HCEC 1CT (cell line): ENCODE results near the gene SLC6A19.
"Not testable (repeated sequence)": the region's sequence is repeated elsewhere in the genome, so short reads cannot be mapped to it uniquely, and the experiment has no call there.

Source experiments
- DNase-seq: peaks from one replicate; pipeline ENCODE4 v3.0.0-alpha.2; 2017

SLC6A19 gene

GRCh38 chr5:1249366-1250280, 48.2 kb downstream of the SLC6A19 start:
- DNase-seq: no peak

GRCh38 chr5:1251678-1252580, 50.5 kb downstream of the SLC6A19 start:
- no peak for DNase-seq

- no peak for DNase-seq
These were observed 51.3 kb downstream of the SLC6A19 start for GRCh38 chr5:1252681-1253080.

GRCh38 chr5:1253456-1254105, 52.2 kb downstream of the SLC6A19 start:
- no peak for DNase-seq

GRCh38 chr5:1254196-1254595, 52.8 kb downstream of the SLC6A19 start:
- no peak for DNase-seq

- DNase-seq: peak; percentile 6
These were observed 53.7 kb downstream of the SLC6A19 start for GRCh38 chr5:1255081-1255561.

GRCh38 chr5:1256776-1257175, 55.4 kb downstream of the SLC6A19 start:
- DNase-seq: no peak

GRCh38 chr5:1257363-1257762, 56.0 kb downstream of the SLC6A19 start:
- no peak for DNase-seq

- no peak for DNase-seq
These were observed 56.4 kb downstream of the SLC6A19 start for GRCh38 chr5:1257841-1258240.

GRCh38 chr5:1259806-1260480, 58.5 kb downstream of the SLC6A19 start:
- no peak for DNase-seq

GRCh38 chr5:1261643-1262042, 60.2 kb downstream of the SLC6A19 start:
- DNase-seq: no peak

- no peak for DNase-seq
These were observed 61.0 kb downstream of the SLC6A19 start for GRCh38 chr5:1262381-1262780.

- peak; percentile 10 for DNase-seq
These were observed 62.8 kb downstream of the SLC6A19 start for GRCh38 chr5:1264211-1264610.

GRCh38 chr5:1265026-1265425, 63.6 kb downstream of the SLC6A19 start:
- DNase-seq: no peak

- DNase-seq: no peak
These were observed 64.4 kb downstream of the SLC6A19 start for GRCh38 chr5:1265461-1266455.

GRCh38 chr5:1266791-1267190, 65.4 kb downstream of the SLC6A19 start:
- no peak for DNase-seq

GRCh38 chr5:1267464-1267863, 66.1 kb downstream of the SLC6A19 start:
- DNase-seq: not testable (repeated sequence)

- no peak for DNase-seq
These were observed 66.7 kb downstream of the SLC6A19 start for GRCh38 chr5:1268056-1268455.

GRCh38 chr5:1268666-1269065, 67.3 kb downstream of the SLC6A19 start:
- DNase-seq: no peak

GRCh38 chr5:1270426-1270825, 69.0 kb downstream of the SLC6A19 start:
- no peak for DNase-seq
